Limb (tissue), 2 donors: ENCODE measurements around the gene LSS.
"Not testable (repeated sequence)": the region's sequence is repeated elsewhere in the genome, so short reads cannot be mapped to it uniquely, and the experiment has no call there.

ENCODE experiments used
- DNase-seq, 2 donors: peaks; one replicate each; pipeline ENCODE4 v3.0.0-alpha.2; 2016; ENCODE audit errors: extremely low spot score in 2 of 2

The LSS gene

DNA sequence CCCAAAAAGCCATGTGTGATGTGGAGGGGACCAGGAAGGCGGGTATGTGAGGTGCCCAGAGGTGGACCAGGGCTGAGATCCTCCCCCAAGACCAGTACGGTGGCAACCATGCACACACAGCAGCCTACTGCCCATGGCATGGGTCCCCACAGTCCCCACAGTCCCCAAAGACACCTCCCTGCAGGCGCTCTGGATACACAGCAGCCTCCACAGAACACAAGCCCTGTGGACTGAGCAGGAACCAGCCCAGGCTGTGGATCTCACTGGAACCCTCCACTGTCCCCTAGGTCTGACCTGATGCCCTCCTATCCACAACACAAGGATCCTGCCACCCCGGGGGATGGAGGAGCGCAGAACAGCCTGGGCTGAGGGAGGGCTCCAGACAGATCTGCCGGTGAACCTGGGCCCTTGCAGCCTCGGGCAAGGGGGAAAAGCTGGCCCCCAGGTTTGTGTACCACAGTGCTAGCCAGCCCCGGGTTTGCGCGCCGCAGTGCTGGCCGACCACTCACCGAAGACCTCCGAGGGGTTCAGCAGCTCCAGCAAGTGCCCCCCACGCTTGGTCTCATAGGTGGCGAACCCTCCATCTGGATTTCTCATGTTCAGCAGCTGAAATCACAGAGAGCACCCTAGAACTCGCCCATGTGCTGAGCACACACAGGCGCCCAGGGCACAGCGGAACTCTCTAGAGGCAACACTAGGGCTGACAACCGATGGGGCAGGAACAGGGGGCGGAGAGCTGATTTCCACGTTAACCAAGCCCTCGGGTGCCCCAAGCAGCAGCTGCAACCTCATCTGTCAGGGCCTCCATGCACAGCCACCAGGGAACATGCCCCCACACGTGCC, 22.2 kb downstream of the LSS start:
- DNase-seq, result no peak

DNA sequence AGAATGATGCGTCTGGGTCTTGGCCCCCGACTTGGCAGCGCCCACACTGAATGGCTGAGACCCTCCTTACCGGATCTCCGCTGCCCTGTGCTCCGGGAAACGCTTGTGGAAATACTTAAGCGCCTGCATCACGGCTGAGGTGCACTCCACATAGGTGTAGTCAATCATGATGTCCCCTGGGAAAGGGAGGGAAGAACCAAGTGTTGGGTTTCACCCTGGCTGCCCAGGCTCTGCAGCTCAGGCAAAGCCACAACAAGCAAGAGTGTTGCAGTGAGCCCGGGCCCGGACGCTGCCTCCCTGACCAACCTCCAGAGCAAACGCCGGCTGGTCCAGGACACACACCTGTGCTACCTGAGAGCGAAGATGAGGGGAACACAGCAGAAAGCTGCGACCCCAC, 22.8 kb downstream of the LSS start:
- peak in 1 of 2 donors; percentile 7 for DNase-seq

DNA sequence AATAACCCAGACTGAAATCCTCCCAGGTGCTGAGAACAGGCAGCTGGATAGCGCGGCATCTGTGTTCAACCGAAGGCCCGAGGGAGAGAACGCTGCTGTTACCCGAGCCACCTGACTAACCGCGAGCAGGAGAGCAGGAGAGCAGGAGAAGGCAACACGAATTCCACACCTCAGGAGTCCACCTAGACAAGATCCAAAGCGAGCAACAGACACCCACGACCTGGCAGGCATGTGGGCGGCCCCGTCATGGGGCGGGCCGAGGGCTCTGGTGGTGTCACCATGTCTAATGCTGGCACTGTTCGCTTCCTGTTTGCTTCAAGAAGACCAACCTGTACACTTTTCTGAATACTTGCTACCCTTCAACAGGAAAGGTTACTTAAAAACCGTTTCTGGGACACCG, 23.4 kb downstream of the LSS start:
- peak in 1 of 2 donors; percentile 5 for DNase-seq

DNA sequence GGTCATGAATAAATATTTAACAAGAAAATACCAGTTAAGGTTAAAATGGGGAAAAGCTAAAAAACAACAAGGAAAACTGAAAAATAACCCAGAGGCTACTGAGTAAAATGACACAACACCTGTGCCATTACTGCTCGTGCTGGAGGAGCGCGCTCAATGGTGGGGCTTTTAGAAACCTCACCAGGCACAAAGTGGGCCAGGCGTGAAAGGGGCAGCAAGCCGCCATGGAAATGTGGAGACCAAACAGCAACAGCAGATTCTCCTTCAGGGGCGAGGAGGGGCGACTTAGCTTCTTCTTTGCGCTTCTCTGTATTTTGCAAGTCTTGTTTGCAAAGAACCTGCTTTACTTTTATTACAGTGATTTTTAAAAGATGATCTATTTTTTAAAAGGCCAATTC, 25.4 kb downstream of the LSS start:
- DNase-seq, result no peak

DNA sequence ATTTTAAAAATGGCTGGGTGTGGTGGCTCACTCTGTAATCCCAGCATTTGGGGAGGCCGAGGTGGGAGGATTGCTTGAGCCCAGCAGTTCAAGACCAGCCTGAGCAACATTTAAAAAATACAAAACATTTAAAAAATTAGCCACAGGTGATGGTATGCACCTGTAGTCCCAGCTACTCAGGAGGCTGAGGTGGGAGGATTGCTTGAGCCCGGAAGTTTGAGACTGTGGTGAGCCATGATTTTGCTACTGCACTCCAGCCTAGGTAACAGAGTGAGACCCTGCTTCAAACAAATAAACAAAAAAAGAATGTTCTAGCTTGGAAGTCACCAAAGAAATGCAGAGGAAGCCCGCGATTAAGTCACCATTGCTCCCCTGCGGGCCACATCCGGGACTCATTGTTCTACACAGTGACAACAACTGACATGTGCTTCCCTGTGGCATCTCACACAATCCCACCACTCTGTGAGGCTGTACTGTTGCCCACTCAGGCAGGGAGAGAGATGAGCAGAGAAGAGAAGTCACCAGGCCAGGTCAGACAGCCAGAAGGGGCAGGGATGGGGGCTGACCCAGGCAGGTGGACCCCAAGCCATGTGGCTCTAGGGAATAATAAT, 25.9 kb downstream of the LSS start:
- no peak for DNase-seq

DNA sequence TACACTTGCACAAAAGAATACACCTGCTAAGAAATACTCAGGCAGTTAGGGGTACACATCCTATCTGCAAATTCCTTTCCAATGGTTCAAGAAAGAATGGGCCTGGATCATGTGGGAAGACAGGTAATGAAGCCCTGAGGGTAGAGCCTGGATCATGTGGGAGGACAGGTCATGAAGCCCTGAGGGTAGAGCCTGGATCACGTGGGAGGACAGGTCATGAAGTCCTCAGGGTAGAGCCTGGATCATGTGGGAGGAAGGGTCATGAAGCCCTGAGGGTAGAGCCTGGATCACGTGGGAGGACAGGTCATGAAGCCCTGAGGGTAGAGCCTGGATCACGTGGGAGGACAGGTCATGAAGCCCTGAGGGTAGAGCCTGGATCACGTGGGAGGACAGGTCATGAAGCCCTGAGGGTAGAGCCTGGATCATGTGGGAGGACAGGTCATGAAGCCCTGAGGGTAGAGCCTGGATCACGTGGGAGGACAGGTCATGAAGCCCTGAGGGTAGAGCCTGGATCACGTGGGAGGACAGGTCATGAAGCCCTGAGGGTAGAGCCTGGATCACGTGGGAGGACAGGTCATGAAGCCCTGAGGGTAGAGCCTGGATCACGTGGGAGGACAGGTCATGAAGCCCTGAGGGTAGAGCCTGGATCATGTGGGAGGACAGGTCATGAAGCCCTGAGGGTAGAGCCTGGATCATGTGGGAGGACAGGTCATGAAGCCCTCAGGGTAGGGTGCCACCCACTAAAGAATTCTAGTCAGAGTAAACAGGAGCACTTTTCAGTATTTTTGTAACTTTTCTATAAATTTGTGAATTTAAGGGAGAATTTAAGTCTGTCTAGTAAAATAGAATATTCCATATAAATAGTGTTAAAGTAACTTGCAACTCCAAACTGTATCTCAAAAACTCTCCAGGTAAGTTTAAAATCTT, 27.4 kb downstream of the LSS start:
- DNase-seq, result not testable (repeated sequence)

DNA sequence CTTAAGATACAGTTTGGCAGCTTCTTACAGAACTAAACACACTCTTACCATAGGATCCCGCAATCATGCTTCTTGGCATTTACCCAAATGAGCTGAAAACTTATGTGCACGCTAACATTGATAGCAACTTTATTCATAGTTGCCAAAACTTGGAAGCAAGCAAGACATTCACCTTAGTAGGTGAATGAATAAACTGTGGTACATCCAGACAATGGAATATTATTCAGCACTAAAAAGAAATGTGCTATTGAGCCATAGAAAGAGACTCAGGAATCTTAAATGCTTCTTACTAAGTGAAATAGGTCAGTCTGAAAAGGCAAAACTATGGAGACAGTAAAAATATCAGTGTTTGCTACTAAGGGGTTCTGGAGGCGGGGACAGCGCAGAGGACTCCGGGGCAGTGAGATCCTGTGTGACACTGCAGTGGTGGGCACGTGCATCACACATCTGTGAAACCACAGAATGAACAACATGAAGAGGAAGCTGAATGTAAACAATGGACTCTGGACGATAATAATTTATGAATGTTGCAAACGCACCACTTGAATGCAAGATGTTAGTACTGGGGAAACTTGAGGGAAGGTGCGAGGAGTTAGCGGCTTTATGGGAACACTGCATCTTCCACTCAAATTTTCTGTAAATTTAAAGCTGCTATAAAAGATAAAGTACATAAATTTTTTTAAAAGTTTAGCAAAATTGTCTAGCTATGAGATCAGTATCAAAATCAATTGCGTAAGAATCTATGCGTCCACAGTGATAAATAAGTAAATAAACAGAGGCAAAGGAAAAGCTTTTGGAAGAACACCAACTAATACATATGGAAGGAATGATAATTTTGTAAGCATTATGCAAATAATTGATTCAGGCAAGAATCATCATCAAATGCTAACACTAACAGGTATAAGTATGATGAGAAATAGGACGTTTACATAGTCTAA, 28.9 kb downstream of the LSS start:
- DNase-seq, result no peak

DNA sequence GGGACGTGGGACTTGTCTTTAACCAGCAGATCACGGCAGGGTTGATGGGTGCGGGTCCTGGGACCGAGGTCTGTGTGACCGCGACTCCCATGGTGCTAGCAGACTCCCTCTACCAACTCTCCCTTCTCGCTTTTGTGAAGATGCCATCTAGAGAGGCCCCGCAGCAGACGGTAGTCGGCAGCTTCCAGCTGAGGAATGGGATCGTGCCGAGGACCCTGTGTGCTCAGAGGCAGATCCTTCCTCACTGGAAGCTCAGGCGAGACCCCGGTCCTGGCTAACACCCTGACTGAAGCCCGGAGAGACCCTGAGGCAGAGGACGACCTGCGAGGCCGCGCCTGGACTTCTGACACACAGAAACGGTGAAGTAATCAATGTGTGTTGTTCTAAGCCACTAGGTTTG, 31.8 kb downstream of the LSS start:
- DNase-seq, result no peak

DNA sequence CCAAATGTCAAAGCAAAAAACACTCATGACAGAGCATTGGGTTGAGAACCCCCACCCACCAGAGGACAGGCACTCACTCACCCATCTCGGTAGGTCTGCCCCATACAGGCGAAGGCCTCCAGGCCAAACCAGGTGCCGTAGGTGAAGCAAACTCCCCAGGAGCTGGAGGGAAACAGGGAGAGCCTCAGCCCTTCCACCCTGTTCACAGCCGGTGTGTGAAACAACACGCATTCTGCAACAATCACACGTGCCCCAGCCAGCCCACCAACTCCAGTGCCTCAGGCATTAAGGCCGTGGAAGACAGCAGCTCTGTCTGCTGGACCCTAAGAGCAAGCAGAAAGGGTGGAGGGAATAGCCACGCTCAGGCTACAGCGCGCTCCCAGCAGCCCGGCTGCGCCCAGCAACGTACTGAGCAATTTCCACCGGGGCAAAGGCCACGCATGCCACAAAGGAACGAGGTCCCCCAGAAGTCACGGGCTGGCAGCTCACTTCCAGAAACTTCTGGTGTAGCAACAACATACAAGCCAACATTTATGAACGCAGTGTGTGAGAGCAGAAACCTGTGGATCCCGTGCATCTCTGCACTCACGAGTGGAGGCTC, 32.9 kb downstream of the LSS start:
- no peak for DNase-seq

DNA sequence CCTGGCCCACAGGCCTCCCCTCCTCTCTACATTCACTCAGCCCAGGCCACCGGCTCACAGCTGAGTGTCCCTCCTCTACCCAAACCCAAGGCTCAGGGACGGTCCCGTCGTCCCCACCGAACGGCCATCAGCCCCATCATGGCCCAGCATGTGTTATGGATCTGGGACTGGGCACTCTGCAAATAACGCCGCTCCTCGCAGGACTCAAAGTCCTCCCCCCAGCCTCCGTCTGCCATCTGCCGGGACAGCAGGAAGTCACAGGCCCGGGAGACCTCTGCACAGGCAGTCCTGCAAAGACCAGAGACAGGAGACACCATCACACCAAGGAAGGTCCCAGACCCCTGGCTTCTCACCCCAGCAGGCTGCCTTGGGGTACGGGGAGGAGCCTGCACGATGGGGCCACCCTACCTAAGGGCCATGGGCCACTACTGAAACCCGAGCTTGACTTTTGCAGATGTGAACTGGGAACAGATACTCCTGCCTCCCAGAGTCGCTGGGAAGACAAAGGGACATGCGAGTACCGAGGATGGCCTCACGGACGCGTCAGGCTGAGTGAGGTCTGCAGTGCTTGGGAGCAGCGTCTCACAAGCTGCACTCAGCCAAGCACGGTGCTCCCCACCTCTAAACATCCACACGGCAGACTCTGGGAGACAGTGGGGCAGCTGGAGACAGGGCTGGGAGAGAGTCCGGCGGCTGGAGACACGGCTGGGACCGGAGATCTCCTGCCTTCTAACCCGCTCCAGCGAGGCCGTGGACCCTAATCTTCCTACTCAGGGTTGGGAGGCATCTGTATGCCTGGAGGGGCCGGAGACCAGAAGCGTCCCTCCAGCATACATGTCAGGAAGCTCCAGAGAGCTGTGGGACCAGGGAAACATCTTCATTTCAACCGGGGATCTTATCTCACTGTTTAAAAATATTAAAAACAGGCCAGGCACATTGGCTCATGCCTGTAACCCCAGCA, 33.9 kb downstream of the LSS start:
- DNase-seq, result no peak

DNA sequence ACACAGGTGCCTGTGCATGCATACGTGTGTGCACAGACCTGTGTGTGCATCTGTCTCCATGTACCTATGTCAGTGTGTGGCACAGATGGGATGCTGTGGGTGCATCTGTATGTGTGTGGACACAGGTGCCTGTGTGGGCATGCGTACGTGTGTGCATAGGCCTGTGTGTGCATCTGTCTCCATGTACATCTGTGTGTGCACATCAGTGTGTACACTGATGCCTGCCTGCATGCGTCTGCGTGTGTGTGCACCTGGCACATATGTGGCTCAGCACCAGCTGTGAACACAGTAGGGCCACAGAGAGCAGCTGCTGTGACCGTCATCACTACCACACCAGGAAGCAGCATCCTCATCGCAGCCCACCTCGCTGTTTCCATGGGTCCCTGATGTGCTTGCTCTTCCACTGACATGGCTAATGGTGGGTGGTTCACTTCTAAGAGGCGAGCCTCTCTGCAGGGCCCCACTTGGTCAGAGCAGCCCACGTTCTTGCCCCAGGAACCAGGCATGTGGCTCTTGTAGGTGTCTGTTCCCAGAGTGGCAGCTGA, 34.7 kb downstream of the LSS start:
- DNase-seq, result no peak

DNA sequence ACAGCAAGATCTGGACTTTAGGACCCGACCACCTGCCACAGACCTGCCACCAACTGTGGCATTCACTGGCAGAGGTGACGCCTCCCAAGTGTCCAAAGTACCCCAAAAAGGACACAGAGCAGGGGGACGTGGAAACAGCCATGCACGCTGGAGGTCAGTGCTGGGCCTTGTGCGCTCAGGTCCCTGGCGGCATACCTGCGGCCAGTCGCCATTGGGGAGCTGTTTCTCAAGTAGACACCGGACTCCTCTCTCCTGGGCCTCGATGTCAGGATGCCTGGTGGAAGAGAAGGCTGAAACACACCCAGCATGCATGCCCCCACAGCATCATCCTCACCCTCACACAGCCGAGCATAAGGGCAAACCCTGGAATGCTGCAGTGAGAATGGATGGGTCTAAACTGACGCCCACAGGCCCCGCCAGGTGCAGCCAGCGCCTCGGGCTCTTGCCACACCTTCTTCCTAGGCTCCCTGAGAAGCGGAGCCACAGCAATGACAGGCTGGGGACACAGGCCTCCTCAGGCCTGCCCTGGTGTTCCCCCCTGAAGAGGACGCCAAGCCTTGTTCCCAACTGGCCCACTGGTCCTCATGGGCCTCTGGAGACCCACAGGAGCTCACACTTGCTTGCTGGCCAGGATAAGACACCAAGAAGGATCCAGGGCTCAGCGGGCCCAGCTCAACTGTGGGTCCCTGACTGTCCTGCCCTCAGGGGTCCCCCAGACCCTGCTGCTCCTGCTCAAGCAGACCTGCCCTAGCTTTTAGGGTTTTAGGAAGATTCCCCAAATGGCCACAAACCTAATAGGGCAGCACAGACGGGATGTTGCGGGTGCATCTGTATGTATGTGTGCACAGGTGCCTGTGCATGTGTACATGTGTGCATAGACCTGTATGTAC, 36.6 kb downstream of the LSS start:
- no peak for DNase-seq

DNA sequence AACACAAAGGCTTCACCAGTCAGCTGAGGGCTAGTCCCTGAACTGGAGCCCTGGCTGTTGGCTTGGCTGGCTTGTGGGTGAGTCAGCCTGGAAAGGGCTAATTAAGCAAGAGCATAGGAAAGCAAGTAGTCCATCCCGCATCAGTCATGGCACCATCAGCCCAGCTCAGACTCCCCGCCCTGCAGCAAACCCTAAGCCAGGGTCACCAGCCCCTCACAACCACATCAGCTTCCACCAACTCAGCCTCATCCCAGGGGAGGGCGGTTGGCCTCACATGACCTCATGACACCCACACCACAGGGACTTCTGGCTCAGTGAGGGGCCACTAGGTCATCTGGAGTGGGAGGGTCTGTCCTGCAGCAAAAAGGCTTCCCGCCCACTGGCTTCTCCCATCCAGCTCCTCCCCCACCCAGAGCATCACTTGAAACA, 37.3 kb downstream of the LSS start:
- DNase-seq, result no peak

DNA sequence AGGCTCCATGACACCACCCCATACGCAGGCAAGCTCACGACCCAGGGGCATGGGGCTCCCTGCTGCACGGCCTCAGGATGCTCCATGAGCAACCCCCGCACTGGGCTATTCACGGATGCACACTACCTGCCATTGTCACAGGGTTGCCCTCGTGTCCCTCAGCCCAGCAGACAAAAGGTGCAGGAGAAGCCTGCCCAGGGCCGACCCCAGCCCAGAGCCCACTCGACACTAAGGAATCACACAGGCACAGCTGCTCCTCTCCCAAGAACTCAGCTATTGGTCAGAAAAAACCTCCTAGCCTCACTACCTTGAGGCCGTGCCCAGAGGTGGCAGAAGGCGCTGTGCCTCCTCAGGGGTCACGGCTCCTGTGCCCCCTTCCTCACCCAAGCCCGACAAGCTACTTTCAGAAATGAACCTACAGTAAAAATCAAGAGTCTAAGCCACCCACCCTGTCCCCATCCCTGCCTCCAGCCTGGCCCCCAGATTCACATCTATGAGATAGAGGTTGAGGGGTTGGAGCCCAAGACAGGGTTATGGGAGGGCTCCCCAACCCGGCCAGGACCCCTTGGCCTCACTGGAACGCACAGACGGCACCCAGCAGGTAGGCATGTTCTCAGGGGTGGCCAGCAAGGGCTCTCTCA, 38.0 kb downstream of the LSS start:
- no peak for DNase-seq

DNA sequence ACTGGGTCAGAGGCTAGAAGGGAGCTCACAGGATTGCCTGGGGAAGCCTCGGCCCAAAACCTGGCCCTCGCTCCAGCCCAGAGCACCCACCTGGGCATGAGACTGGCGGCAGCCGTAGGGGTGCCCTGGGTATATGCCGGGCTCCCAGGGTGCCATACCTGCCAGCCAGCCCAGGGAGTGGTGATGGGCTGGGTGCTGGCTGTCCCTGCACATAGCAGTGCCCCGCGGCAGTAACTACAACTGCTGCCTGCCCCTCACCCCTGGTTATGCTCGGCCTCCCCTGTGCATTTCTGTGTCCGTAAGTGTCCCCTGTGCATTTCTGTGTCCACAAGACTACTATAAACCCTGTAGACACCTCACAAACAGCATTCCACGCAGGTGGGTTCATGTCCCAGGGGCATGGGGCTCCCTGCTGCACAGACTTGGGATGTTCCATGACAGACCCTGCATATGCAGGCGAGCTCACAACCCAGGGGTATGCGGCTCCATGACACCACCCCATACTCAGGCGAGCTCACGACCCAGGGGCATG, 38.5 kb downstream of the LSS start:
- DNase-seq, result no peak

DNA sequence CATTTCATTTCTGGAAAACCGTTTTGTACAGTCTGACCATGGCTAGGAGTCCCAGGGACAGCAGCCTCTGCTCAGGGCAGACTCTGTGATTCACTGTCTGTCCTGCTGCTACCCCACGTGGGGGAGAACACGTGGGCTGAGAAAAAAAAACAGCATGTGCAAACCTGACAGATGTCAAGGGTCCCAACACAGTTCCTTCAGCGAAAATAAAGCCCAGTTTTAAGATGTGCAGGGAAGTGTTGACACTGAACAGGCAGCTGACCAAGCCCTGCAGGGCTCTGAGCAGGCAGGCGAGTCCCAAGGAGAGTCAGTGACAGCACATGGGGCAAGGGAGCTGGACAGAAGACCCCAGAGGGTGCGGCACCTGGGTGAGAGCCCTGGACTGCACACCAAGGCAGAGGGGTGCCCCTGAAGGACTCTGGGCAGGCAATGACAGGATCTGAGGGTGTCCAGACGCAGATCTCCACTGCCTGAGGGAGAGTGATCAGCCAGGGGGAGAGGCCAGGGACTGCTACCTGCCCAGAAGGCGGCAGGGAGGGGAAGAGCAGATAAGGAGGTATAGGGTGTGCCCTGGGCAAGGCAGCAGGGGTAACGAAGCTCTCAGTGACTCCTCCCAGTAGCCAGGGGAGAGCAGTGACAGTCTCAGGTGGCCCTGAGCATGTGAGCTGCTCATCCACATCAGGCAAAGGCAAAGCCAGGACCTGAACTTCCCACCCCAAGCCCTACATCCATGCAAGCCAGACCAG, 39.2 kb downstream of the LSS start:
- DNase-seq, result no peak
